Lower leg skin (tissue), 3 donors: ENCODE measurements around the gene SBK2.

Source experiments
- POLR2A ChIP-seq, 2 donors: fragments of 450-650 bp; IDR thresholded peaks; one replicate each; pipeline ENCODE4 v1.6.1; 2016 to 2017; ENCODE audit warnings: antibody characterized with exemption in 2 of 2, mild to moderate bottlenecking in 1 of 2, moderate library complexity in 1 of 2
- TF ChIP-seq, protein P1 (sequence below), 3 donors: fragments of 450-650 bp; IDR thresholded peaks; one replicate each; pipeline ENCODE4 v1.5.1; 2016; ENCODE audit warnings: antibody characterized with exemption in 3 of 3, mild to moderate bottlenecking in 3 of 3, moderate library complexity in 2 of 3

DNA sequence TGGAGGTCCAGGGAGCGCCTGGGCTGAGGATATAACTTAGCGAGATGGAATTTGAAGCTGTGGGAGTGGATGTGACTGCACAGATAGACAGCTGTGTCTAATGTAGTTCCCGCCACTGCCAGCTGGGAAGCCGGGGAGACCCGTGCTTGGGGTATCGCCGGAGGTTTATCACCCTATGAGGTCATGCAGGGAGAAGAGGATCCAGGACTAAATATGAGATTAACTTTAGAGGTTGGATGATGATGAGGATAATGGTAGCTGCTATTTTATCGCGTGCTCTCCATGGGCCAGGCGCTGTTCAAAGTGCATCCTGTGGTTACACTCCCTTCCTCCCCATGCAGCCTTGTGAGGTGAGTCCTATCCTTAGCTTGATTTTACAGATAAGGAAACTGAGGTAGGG, 28.8 kb downstream of the SBK2 start:
- TF ChIP-seq, protein P1, sequence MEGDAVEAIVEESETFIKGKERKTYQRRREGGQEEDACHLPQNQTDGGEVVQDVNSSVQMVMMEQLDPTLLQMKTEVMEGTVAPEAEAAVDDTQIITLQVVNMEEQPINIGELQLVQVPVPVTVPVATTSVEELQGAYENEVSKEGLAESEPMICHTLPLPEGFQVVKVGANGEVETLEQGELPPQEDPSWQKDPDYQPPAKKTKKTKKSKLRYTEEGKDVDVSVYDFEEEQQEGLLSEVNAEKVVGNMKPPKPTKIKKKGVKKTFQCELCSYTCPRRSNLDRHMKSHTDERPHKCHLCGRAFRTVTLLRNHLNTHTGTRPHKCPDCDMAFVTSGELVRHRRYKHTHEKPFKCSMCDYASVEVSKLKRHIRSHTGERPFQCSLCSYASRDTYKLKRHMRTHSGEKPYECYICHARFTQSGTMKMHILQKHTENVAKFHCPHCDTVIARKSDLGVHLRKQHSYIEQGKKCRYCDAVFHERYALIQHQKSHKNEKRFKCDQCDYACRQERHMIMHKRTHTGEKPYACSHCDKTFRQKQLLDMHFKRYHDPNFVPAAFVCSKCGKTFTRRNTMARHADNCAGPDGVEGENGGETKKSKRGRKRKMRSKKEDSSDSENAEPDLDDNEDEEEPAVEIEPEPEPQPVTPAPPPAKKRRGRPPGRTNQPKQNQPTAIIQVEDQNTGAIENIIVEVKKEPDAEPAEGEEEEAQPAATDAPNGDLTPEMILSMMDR (IDR thresholded peaks at IDR 0.05), result no peak
- no peak for TF ChIP-seq POLR2A (IDR thresholded peaks at IDR 0.05)
